ENCODE measurements around the gene PFDN6. TPM values are rescaled to one million over a fixed set of nuclear protein-coding genes. Genes with fewer than 3 reads are reported as not detected.

The PFDN6 gene
- polyA plus RNA-seq, 1 experiment: 49.0 TPM

GRCh38 chr6:33313105-33313708 is 23.8 kb downstream of the PFDN6 start:
- H3K4me3 ChIP-seq (ENCODE audit: low read depth, low read length): peak overlapping the region; percentile 73
- ChIA-PET POLR2A (no interaction called here), CTCF (interaction anchor here (0.7 to 3.7 kb wide), 6 partner anchors 11 to 113 kb away, joined by 3 to 16 read pairs (median 3); partner anchors contain the start of genes RGL2, RPS18, RXRB and VPS52)
- no peaks in the 10 kb centered on the region for H3K27me3 ChIP-seq (ENCODE audit: control insufficient read depth, insufficient read depth, low read length)
- no peak for TF ChIP-seq CTCF (IDR thresholded peaks at IDR 0.05; ENCODE audit: insufficient read depth, low read depth, low read length)
- H3K36me3 ChIP-seq (ENCODE audit: control insufficient read depth, insufficient read depth, low read length): peaks cover 2% of the 10 kb centered on the region
- DNase-seq (ENCODE audit: low read depth): no peak

- Histone ChIP-seq H3K36me3 (ENCODE audit: control insufficient read depth, insufficient read depth, low read length) (peaks cover 7% of the 10 kb centered on the region), H3K4me3 (ENCODE audit: low read depth, low read length) (peak within 1 kb of the TSS; percentile 73), H3K27me3 (ENCODE audit: control insufficient read depth, insufficient read depth, low read length) (no peaks in the 10 kb centered on the region)
- no peak for TF ChIP-seq CTCF (IDR thresholded peaks at IDR 0.05; ENCODE audit: insufficient read depth, low read depth, low read length)
- POLR2A ChIA-PET: no interaction called here
- CTCF ChIA-PET: interaction anchor here (0.7 to 3.7 kb wide), 4 partner anchors 15 to 93 kb away, joined by 3 to 16 read pairs (median 3); partner anchors contain the start of genes RGL2, RPS18 and VPS52
- DNase-seq (ENCODE audit: low read depth): no peak
These were observed 24.5 kb downstream of the PFDN6 start, which contains the start of gene TAPBP for GRCh38 chr6:33313709-33314514. TSS of gene TAPBP (minus strand) at chr6:33314078. CDS start at chr6:33314041, 37 bp downstream.

- POLR2A ChIA-PET: no interaction called here
- no peak for TF ChIP-seq CTCF (IDR thresholded peaks at IDR 0.05; ENCODE audit: insufficient read depth, low read depth, low read length)
- CTCF ChIA-PET: no interaction called here
- peaks cover 13% of the 10 kb centered on the region for H3K36me3 ChIP-seq (ENCODE audit: control insufficient read depth, insufficient read depth, low read length)
- DNase-seq (ENCODE audit: low read depth): peak; percentile 61
- peak overlapping the region; percentile 73 for H3K4me3 ChIP-seq (ENCODE audit: low read depth, low read length)
- no peaks in the 10 kb centered on the region for H3K27me3 ChIP-seq (ENCODE audit: control insufficient read depth, insufficient read depth, low read length)
These were observed 25.1 kb downstream of the PFDN6 start for GRCh38 chr6:33314515-33314942.

- POLR2A ChIA-PET: no interaction called here
- CTCF ChIA-PET: no interaction called here
- Histone ChIP-seq H3K36me3 (ENCODE audit: control insufficient read depth, insufficient read depth, low read length) (peaks cover 17% of the 10 kb centered on the region), H3K4me3 (ENCODE audit: low read depth, low read length) (peak overlapping the region; percentile 73), H3K27me3 (ENCODE audit: control insufficient read depth, insufficient read depth, low read length) (no peaks in the 10 kb centered on the region)
- no peak for DNase-seq (ENCODE audit: low read depth)
- TF ChIP-seq CTCF (IDR thresholded peaks at IDR 0.05; ENCODE audit: insufficient read depth, low read depth, low read length): no peak
These were observed 25.8 kb downstream of the PFDN6 start for GRCh38 chr6:33314943-33315792.
